KBM-7 (cell line): ENCODE data around the gene LRP1B.

Experiments
- DNase-seq: peaks from one replicate; pipeline ENCODE4 v3.0.0-alpha.2; 2015
- in situ Hi-C: fragments of 300-500 bp; cut with MboI; formaldehyde crosslinking; loops from 2 replicates; pipeline ENCODE4 v1.14.3; 2020; ENCODE audit warnings: low sequenced_read_pairs, low pct_unique_long_range_greater_than_20kb, mixed read lengths

The LRP1B gene

GRCh38 chr2:141063406-141063805 is 1067.4 kb downstream of the LRP1B start:
- in situ Hi-C loops, result no loop called here
- DNase-seq, result no peak

GRCh38 chr2:141062443-141062842 is 1068.4 kb downstream of the LRP1B start:
- no peak for DNase-seq
- in situ Hi-C loops, result no loop called here

GRCh38 chr2:141062031-141062430 is 1068.8 kb downstream of the LRP1B start:
- no peak for DNase-seq
- in situ Hi-C loops, result no loop called here

- in situ Hi-C loops, result no loop called here
- DNase-seq, result no peak
Measured at GRCh38 chr2:141058556-141058955, 1072.3 kb downstream of the LRP1B start.

DNA sequence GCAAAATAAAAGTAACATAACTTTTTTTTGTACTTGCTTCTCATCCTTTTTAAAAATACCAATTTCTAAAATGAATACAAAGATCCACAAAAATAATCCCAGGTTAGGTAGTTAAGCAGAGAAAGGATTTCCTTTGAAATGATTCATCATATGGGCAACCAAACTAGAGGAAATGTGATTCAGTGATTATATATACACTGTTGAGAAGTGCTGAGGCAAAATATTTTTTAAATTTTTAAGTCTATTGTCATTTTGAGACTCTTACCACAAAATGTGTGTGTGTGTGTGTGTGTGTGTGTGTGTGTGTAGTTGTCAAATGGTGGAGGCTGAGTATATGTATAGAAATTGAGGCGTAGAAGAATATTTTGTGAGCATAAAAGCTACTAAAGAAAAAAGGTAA is 1075.3 kb downstream of the LRP1B start:
- in situ Hi-C loops, result no loop called here
- DNase-seq, result no peak

DNA sequence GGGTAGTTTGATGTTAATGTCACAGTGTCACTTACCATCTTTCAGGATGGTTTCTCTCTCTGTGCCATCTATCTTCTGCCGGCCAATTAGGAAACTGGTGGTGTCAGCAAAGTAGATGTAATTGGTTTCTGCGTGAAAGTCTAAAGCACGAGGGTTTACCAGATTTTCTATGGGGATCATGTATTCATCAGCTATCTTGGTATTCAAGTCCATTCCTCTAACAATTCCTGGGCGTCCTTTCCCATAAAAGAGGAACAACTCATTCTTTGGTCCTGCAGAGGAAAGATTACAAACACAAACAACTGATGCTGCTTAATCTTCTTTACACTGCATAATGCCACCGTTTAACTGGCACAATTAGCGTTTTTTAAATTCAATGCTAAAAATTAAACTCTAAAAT is 1081.9 kb downstream of the LRP1B start:
- in situ Hi-C loops, result no loop called here
- DNase-seq, result no peak

- no peak for DNase-seq
- in situ Hi-C loops, result no loop called here
Measured at GRCh38 chr2:141041281-141041680, 1089.5 kb downstream of the LRP1B start.

GRCh38 chr2:141038341-141038740 is 1092.5 kb downstream of the LRP1B start:
- no peak for DNase-seq
- in situ Hi-C loops, result no loop called here

DNA sequence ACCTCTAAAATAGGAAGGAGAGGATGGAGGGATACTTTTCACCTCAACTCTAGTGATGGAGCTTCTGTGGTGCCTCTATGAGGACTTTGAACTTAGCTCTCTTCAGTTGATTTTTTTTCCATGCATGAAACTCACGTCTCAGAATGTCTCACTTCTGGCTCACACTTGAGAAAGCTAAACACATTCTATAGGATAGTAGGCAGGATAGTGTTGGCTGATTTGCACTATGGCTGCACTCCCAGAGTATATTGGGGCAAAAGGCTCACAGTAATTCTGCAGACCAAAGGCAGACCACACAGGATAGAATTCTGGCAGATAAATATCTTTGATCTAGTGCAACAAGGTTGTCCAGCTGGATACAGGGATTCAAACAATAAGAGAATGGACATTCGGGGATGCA is 1093.5 kb downstream of the LRP1B start:
- in situ Hi-C loops, result no loop called here
- DNase-seq, result no peak

DNA sequence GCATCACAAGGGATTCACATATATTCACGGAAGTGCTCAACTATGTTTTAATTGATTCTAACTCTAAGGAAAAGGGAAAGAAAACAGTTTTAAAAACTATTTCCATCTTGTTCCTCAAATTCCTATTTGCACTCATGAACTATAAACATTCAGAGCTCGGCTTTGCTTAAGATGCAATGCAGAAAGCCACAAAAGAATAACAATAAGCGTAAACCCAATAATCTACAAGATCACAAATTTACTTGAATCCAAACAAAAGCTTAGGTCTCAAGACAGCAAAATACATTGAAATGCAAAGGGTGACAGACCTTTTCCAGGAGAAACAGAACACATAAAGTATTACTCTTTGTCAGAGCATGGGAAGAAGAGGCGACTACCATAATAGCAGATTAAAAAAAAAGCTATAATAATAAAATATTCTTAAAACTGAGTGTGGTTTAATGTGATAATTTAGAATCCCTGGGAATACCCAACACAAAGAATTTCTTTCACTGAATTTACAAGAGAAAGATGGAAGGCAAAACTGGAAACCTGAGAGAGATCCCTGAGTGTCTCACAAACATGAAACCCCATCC is 1094.9 kb downstream of the LRP1B start:
- in situ Hi-C loops, result no loop called here
- DNase-seq, result no peak

DNA sequence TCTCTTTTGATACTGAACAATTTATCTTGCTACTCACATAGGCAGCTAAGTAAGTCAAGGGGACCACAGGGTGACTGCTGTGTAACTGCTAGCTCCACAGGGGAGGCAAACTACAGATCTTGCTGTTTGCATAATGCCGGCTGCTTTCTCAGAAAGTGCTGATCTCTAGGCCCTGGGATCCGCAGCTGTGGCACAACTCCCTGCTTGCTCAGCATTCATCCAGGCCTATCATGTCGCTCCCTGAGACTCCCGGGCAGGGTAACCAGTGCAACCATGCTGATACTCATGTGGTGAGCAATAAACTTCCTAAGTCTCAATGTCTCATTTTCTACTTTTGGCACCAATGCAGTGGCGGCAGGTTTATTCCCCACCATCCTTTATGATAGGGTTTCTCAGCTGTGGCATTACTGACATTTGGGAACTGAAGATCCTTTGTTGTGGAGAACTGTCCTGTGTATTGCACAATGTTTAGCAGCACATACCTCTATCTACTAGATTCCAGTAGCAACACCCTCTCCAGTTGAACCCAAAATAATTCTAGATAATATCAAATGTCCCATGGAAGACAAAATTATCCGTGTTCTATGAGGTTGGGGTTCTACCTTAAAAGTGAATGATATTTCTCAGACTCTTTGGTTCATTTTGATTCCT is 1101.3 kb downstream of the LRP1B start:
- no peak for DNase-seq
- in situ Hi-C loops, result no loop called here

DNA sequence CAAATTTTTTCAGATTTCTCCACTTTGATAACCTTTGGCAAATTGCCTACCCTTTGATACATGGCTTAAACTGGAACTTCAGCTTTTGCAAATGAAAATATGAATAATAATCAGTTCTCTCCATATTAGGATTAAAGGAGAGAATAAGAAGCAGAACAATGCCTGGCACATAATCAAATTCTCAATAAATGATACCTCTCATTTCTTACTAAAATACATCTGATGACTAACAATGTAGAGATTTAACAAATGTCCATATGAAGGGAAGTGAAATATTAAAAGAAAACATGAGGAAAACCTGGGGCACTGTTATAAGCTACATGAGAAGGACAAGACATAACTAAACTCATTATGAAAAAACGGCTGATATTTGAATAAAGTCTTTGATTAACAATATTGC is 1103.6 kb downstream of the LRP1B start:
- in situ Hi-C loops, result no loop called here
- no peak for DNase-seq

GRCh38 chr2:141021611-141022010 is 1109.2 kb downstream of the LRP1B start:
- in situ Hi-C loops, result no loop called here

DNA sequence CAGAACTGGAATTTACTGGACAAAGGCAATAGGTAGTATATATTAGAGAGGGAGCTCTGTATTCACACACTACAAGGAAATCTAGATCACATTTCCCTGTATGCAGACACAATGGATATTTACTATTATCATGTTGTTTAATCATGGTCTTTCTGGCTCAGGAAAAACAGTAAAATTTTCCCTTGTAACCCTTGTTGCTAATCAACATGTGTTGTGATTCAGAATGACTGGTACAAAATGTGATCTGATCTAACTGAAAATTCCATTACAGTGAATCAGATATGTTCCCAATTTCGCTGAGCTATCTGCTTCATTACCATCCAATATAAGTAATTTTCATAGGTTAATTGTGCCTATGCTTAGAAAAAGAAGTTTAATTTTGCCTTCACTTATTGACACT is 1109.7 kb downstream of the LRP1B start:
- no peak for DNase-seq
- in situ Hi-C loops, result no loop called here

More at GRCh38 chr2:141021611-141022010, 1109.2 kb downstream of the LRP1B start:
- no peak for DNase-seq

- DNase-seq, result no peak
- in situ Hi-C loops, result no loop called here
Measured at GRCh38 chr2:141020346-141020745, 1110.5 kb downstream of the LRP1B start.

DNA sequence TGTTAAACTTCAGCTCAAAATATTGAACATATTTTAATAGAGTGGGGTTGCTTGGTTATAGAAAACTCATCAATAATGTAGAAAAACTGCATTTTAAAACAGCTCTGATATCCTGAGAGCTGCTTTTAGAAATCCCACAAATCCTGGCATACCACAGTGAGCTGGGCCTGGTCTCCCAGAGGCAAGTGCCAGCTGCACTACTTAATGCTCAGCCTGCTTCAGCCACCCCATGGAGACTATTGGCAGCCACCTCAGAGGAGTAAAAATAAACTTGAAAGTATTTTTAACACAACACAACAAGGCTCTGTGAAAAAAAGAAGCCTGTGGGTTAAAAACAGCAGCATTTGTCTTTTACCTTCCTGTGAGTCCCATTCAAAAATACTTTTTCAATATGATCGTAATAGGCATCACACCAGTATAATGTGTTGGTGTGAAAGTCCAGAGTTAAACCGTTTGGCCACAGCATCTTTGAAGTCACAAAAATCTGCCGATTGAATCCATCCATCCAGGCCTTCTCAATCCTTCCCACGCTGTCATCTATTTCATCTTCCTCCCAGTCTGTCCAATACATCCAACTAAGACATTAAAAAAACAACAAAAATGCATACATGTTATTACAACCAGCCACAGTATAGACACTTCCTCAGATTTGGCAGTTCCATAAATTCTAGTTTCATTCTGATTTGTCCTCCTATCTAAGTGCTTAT is 1115.3 kb downstream of the LRP1B start:
- in situ Hi-C loops, result no loop called here
- no peak for DNase-seq

DNA sequence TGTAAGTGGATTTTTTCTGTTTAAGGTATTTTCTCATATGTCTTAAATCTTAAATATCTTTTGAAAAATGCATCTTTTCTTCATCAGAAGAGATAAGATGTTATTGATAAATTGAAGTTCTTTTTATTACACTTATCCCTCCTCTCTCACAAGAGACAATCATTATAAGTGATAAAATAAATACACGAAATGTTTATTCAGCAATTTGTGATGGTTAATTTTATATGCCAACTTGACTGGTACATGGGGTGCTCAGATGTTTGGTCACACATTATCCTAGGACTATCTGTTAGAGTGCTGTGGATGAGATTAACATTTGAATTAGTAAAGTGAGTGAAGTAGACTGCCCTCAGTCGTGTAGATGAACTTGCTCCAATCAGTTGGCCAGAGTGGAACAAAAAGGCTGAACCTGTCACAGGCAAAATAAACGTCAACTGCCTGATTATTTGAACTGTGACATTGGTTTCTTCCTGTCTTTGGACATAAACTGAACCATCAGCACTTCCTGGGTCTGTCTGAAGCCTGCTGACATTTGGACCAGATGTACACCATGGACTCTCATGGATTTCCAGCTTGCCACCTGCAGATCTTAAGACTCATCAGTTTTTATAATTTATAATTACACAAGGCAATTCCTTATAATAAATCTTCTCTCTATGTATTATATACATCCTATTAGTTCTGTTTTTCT is 1126.7 kb downstream of the LRP1B start:
- in situ Hi-C loops, result no loop called here
- DNase-seq, result no peak

- in situ Hi-C loops, result no loop called here
- no peak for DNase-seq
Measured at GRCh38 chr2:141001750-141002149, 1129.1 kb downstream of the LRP1B start.

DNA sequence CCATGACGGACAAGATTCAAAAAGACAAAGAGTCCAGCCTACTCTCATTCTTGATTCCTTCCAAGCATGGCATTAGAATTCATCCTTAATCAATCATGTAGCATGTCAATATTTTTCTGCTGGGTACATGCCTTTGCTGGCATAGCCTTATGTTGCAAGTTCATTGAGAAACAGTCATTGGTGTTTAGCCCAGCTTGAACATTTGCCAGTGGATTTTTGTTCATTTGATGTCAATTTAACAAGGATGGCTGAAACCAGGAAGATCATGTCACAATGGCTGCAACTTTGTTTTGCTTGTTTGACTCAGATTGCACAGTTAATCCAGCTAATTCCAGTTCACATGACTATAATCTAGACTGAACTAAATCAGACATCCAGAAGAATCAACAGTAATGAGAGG is 1132.2 kb downstream of the LRP1B start:
- in situ Hi-C loops, result no loop called here
- no peak for DNase-seq

DNA sequence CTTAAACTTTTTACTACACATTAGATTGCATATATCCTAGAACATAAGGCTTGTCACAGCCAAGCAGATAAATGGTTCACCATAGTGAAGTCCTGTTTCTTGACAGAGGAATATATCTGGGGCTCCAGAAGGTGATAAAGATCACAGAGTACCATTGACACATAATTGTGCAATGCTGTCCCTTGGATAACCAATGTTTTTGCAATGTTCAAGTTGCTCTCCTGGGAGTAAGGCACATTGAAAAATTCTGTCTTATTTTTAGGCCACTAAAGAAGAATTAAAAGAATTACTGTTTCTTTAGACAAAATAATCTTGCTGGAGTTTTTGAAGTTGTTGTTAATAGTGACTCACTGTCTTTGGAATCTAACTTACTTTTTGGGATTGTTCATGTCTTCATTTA is 1132.8 kb downstream of the LRP1B start:
- in situ Hi-C loops, result no loop called here
- DNase-seq, result no peak
